SU-DHL-6 (cell line): ENCODE data around the gene POPDC2.

Source experiments
- EZH2phosphoT487 ChIP-seq: fragments of 200-600 bp; sonication (generic), shearing (Covaris generic); conservative IDR thresholded peaks from 2 replicates; pipeline ENCODE4 v1.6.1; 2018; ENCODE audit warnings: mild to moderate bottlenecking, antibody characterized with exemption, low read length, moderate library complexity, mixed read lengths
- TF ChIP-seq, protein P1 (sequence below): fragments of 200-600 bp; sonication (generic); IDR thresholded peaks from one replicate; pipeline ENCODE4 v1.5.1; 2017; ENCODE audit warnings: antibody characterized with exemption, mild to moderate bottlenecking, low read length, moderate library complexity; ENCODE audit not compliant: insufficient read depth, poor library complexity, severe bottlenecking

DNA sequence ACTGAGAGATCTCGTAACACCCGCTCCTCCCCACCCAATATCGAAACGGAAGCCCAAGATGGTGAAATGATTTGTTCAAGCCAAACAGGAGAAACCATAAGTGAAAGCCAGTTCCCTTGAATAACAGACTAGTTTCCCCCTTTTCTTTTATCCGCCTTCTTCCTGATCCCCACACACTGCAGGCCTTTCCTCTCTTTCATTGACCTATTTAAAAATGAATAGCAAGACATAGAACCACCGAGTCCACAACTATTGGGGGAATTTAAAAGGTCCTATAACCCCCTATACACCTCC, 17.2 kb upstream of the POPDC2 start:
- TF ChIP-seq, protein P1, sequence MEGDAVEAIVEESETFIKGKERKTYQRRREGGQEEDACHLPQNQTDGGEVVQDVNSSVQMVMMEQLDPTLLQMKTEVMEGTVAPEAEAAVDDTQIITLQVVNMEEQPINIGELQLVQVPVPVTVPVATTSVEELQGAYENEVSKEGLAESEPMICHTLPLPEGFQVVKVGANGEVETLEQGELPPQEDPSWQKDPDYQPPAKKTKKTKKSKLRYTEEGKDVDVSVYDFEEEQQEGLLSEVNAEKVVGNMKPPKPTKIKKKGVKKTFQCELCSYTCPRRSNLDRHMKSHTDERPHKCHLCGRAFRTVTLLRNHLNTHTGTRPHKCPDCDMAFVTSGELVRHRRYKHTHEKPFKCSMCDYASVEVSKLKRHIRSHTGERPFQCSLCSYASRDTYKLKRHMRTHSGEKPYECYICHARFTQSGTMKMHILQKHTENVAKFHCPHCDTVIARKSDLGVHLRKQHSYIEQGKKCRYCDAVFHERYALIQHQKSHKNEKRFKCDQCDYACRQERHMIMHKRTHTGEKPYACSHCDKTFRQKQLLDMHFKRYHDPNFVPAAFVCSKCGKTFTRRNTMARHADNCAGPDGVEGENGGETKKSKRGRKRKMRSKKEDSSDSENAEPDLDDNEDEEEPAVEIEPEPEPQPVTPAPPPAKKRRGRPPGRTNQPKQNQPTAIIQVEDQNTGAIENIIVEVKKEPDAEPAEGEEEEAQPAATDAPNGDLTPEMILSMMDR = no peak
- no peak for TF ChIP-seq EZH2phosphoT487
